ENCODE measurements around the gene EFNA4. TPM values are rescaled to one million over a fixed set of nuclear protein-coding genes. Genes with fewer than 3 reads are reported as not detected.

EFNA4 gene
- total RNA-seq, 1 donor from 2014 or later, result 10.9 TPM

DNA sequence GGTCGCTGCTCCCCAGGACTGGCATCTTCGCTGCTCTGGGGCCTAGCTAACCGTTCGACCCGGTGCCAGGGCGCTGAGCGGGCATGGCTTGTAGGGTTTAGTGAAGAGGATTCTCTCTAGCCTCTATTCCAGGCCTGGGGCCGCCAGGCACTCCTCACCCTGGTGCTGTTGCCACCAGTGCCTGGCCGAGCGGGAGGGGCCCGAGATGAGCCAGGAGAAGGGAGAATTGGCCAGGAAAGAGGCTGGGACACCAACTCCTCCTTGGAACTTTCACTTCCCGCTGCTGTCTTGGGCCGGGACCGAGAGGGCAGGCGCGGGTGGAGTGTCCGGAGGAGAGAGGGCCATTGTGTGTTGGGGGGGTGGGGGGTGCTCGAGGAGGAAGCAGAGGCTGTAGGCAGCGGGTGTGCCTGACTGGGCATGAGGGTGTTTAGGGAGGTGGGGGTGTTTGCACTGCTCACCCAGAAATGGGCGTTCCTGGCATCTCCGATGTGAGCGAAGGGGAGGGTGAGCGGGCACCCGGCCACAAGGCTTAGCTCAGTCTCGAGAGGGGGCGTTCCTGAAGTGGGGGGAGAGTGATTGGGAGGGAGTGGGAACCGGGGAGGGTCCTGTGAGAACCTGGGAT lies 11.7 kb upstream of the EFNA4 start:
- no peak for DNase-seq (ENCODE audit: low read depth, low spot score)

DNA sequence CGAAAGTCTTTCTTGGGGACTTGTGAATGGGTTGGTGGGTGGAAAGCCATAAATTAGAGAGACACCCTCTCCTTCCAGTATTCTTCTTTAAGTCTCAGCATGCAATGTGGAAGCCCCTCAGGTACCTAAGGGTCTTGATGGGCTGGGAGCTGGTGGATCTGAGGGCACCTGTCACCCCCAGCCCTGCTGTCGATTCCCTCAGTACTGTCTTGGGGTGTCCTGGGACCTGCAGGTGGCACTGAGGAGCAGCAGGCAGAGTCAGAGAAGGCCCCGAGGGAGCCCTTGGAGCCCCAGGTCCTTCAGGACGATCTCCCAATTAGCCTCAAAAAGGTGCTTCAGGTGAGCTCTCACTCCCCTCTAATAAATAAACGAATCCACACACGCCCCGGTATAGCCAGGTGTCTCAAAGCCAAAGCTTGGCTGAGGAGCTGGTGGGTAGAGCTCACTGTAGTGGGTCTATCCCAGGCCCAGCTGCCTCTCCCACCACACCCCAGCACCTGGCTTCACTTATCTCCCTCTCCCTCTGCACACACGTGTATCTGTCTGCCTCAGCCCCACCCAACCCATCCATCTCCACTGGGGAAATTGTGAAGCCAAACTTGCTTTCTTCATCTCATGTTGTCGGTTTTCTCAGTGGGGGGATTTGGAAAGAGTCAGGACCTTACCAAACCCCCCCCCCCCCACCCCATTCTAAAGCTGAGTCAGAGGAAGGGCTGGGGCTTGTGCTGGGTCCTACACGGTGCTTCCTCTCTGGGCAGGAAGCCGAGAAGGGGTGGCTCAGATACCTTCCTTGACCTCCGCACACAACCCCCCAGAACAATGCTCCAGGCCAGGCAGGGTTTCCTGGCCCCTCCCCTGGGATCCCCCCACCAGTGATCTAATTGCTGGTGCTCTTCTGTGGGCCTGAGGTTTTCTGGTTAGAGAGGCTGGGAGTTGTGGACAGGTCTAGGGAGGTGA lies 10.8 kb upstream of the EFNA4 start:
- DNase-seq (ENCODE audit: low read depth, low spot score), result no peak

DNA sequence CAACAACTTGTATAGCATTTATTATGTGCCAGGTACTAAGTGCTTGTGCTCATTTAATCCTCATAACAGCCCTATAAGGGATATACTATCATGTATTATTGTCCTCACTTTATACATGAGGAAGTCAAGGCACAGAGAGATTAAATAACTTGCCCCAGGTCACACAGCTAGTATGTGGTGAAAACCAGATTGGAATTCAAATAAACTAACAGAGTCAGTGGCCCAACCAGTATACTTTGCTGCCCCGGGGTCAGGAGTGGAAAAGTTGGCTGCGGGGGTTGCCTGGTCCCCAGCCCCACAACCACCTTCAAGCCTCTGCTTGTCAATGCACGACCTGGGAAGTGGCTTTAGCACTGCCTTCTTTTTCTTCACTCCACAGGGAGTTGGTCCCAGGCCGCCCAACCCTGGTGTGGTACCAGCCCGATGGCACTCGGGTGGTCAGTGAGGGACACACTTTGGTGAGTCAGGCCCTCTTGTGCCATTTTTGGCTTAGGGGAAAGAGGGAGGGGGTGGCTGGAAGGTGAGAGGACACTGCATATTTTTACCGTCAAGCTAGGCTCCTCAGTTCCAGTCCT lies 9.9 kb upstream of the EFNA4 start:
- no peak for DNase-seq (ENCODE audit: low read depth, low spot score)

DNA sequence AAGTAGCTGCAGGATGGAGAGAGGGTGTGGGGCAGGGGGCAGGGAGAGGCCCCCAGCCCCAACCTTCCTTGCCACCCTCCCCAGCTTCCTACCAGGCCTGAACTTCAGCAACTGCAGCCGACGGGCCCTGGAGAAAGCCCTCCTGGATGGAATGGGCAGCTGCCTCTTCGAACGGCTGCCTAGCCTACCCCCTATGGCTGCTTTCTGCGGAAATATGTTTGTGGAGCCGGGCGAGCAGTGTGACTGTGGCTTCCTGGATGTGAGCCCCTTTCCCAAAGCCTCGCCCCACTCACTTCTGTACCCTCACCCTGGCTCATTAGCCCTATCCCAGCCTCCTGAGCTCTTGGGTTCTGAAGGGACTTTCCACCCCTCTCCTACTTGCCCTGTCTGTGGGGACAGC lies 6.4 kb upstream of the EFNA4 start:
- no peak for DNase-seq (ENCODE audit: low read depth, low spot score)

DNA sequence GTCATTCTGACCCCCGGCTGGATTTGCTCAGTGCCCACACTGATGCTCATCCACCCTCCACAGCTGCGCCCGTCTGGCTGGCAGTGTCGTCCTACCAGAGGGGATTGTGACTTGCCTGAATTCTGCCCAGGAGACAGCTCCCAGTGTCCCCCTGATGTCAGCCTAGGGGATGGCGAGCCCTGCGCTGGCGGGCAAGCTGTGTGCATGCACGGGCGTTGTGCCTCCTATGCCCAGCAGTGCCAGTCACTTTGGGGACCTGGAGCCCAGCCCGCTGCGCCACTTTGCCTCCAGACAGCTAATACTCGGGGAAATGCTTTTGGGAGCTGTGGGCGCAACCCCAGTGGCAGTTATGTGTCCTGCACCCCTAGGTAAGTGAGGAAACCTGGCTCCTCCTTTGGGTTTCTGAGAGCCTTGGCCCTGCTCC lies 5.7 kb upstream of the EFNA4 start:
- DNase-seq (ENCODE audit: low read depth, low spot score), result no peak

DNA sequence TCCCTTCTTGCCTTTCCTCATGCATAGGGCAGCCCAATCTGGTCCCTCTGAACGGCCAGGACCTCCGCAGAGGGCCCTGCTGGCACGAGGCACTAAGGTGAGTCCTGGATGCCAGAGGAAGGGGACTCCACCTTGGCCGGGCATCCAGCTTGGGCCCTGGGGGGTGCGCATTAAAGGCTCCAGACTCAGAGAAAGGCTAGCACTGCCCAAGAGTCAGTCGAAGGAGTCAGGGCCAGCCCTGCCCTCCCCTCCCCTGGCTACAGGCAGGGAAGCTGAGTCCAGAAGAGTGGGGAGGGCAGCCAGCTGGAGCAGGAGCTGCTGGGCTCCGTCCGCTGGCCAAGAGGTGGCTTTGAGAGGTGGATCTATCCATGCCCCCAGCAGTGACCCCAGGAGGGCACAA lies 2.8 kb upstream of the EFNA4 start:
- no peak for DNase-seq (ENCODE audit: low read depth, low spot score)

DNA sequence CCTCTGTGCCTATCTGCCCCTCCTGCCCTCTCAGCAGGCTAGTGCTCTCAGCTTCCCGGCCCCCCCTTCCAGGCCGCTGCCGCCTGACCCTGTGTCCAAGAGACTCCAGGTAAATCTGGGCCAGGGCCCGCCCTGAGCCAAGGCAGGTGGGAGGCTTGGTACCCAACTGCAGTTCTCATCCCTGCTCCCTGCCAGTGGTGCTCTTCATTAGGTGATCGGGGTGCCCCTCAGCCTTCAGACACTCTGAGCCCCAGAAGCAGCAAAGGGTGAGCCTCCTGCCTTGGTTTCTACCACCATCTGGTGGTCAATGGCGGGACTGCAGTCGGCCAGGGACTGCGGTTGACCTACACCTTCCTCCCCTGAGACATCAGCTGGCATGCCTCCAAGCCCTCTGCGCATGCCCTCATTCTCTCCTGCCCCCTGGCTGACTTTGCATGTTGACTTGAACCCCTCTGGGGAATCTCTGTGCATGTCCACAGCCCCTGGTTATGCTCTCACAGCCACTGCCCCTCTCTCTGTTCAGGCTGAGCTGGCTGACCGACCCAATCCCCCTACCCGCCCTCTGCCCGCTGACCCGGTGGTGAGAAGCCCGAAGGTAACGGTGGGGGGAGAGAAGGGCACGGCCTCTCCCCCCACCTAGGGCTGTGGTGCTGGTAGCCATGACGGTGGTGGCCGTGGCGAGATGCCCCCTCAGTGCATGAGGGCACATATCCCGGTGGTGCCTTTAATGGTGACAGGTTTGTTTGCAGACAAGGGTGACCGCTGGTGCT lies 2.0 kb upstream of the EFNA4 start:
- DNase-seq (ENCODE audit: low read depth, low spot score), result no peak

DNA sequence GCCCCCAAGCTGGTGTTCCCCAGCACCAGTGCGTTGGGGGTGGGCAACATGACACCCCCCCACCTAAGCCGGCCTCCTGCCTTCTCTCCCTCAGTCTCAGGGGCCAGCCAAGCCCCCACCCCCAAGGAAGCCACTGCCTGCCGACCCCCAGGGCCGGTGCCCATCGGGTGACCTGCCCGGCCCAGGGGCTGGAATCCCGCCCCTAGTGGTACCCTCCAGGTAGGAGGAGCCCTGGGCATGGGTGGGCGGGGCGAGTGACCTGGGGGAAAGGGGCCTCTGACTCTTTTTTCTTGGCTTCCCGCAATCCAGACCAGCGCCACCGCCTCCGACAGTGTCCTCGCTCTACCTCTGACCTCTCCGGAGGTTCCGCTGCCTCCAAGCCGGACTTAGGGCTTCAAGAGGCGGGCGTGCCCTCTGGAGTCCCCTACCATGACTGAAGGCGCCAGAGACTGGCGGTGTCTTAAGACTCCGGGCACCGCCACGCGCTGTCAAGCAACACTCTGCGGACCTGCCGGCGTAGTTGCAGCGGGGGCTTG lies 1.3 kb upstream of the EFNA4 start:
- no peak for DNase-seq (ENCODE audit: low read depth, low spot score)

DNA sequence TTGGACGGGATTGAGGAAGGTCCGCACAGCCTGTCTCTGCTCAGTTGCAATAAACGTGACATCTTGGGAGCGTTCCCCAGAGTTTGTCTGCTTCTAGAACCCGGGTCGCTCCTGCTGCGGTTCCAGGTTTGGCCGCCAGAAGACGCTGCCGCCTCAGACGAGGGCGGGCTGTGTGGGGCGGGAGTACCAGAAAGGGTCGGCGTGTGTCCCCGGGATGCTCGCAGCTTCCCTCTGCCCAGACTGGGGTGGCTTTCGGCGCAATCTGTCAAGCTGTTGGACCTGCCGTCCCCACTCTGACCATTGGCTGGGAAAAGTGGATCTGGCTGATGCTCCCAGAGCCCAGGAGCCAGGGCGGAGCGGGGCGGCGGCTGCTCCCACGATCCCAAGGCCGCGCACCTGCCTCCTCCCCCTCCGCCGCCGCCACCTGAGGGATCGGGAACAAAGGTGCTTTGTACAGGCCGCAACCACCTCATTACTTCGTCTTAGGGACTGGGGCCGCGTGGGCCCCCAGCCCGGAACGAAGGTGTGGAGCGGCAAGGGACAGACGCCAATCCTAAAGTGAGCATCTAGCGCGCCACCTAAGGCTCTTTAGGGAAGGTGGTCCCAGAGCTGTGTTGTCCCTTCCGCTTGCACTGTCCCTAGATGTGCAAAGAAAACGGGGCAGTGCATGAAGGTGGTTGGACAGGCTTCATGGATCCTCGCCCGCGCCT lies 683 bp upstream of the EFNA4 start:
- DNase-seq (ENCODE audit: low read depth, low spot score), result no peak

DNA sequence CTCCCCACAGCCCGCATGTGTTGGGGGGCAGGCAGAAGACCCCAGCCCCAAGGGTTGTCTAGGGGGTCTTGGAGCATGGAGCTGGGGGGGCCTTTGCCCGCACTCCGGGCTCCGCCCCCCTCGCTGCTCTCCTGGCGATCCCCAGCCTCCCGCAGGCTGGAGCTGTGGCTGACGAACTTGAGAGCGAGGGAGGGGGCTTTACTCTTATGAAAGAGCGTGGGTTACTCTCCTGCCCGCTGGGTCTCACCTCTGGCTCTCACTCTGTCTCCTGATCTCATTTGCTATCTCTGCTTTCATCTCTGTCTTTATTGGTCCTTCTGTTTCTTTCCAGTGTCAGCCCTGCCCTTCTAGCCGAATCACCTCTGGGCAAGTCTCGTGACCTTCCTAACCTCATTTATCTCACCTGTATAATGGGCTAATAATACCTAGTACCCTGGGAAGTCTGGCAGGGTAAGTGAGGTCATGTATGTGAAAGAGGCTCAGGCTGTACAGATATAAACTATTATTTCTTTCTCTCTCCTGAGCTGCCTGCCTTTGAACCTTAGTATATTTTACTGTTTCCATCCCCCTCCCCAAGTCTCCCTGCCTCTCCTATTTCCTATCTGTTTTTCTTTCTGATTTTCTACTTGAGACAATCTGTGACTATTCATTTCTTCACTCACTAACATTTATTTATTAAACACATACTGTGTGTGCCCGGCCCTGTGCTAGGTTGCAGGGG lies 731 bp downstream of the EFNA4 start:
- no peak for DNase-seq (ENCODE audit: low read depth, low spot score)

DNA sequence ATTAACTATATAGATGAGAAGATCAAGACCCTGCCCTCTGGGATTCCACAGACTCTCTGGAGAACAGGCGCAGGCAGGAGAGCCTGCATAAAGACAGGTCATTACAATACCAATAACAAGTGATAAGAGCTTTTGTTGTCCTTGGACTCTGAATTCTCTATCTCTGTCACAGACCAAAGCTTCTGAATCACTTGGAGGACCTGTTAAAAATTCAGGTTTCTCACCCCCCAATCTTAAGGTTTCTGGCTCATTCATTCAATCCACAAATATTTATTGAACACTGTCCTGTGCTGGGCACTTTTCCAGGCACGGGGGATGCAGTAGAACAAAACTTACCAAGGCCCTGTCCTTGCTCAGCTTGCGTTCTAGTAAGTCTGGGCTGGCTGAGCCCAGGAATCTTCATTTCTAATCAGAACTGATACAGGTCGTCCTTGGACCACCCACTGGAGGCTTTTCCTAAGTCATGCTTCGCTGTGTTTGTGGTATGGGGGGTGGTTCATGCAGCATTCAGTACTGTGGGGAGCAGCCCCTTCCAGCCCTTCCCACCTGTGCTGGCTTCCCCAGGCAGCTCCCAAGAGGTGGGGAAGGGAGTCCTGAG lies 1.4 kb downstream of the EFNA4 start:
- no peak for DNase-seq (ENCODE audit: low read depth, low spot score)

DNA sequence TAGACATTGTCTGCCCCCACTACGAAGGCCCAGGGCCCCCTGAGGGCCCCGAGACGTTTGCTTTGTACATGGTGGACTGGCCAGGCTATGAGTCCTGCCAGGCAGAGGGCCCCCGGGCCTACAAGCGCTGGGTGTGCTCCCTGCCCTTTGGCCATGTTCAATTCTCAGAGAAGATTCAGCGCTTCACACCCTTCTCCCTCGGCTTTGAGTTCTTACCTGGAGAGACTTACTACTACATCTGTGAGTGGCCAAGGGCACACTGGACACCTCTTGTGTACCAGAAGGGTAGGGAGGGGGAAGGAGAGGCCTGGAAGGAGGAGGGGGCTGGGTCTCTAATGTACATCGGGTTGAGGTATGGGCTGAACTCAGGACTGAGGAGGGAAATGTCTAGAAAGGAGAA lies 3.2 kb downstream of the EFNA4 start:
- DNase-seq (ENCODE audit: low read depth, low spot score), result no peak

DNA sequence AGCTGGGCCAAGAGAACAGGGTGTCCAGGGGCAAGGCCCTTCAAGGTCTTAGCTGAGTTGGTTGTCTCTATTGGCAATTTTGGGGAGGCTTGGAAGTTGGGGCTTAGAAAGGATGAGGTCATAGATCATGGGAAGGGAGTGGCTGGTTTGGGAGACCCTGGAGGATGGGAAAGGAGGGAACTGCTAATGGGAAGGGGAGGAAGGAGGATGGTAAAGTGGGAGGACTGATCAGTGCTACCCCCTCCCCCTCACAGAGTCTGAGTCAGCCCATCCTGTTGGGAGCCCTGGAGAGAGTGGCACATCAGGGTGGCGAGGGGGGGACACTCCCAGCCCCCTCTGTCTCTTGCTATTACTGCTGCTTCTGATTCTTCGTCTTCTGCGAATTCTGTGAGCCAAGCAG lies 5.1 kb downstream of the EFNA4 start:
- no peak for DNase-seq (ENCODE audit: low read depth, low spot score)

DNA sequence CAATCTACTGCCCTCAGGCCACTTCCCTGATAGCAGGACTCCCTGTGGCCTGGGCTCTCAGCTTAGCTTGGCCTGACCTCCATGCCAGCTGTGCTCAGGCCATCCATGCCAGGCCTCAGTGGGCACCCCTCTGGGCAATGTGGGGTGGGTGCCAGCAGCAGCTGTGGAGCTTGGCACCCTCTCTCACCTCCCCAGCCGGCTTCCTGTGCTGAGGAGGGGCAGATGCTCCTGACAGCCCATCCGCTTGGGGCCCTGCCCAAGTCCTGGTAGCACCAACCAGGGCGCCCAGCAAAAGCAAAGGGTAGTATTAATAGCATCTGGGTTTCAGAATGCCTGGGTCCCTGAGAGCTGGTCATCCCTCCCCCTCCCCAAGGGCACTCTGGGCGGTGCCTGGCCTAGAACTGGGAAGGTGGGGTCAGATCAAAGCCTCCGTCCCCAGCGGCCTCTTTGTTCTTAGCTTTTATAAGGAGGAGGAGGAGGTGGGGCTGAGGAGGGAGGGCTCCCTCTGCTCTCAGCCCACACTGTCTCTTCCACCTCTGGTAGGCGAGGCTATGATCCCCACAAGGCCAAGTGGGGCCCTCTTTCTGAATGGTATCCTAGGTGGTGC lies 6.1 kb downstream of the EFNA4 start:
- DNase-seq (ENCODE audit: low read depth, low spot score), result no peak

DNA sequence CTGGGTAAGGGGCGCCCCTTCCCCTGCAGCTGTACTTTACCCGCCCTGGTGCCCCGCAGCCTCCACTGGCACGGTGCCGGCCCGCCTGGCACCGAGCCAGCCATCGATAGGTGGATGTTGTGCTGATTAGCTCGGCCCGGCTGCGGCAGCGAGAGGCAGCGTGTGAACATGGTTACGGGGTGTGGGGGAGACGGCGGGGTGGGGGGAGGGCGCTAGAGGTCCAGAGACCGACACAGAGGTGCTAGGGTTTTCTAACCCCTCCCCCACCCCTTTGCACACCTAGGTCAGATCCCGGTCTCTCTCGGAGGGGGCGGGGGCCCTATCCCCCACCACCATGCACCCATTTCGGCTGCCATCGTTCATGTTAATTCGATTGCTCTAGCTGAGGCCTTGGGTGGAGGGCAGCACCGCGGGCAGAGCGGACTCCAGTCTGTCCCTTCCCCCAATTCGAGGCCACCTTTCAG lies 6.7 kb downstream of the EFNA4 start:
- DNase-seq (ENCODE audit: low read depth, low spot score), result no peak

DNA sequence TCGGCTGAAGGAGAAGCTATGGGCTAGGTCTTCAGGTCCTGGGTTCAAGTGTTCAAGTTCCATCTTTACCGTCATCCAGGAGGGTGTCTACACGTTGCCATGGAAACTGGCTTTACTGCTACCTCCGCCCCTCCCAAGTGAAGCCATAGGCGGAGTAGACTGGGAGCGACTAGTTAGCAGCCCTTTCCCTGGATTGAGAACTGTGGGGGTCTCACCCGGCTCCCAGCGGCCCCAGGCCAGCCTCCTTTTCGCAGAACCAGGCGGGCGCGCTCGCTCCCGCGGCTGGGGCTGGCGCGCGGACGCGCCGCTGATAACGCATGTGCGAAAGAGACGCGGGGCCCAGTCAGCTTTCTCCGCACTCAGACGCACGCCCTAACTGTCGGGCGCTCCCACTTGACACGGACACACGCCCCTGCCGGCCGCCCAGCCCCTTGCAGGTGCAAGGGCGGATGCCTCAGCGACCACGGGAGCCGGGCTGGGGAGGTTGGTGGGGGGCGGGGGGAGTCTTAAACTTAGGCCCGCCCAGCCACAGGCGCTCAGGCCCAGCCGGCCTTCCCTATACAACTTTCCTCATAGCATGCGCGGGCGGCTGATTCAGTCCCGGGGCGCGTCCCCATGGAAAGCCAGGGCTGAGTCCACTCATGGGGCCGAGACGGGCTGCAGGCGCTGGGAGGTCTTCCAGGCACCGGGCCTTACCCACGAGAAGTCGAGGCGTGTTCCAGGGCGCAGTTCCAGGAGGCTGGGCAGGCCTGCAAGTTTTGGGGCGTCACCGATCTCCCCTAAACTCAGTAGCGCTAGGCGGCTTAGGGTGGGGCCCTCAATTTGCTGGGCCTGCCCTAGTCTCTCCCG lies 7.4 kb downstream of the EFNA4 start:
- DNase-seq (ENCODE audit: low read depth, low spot score), result no peak

DNA sequence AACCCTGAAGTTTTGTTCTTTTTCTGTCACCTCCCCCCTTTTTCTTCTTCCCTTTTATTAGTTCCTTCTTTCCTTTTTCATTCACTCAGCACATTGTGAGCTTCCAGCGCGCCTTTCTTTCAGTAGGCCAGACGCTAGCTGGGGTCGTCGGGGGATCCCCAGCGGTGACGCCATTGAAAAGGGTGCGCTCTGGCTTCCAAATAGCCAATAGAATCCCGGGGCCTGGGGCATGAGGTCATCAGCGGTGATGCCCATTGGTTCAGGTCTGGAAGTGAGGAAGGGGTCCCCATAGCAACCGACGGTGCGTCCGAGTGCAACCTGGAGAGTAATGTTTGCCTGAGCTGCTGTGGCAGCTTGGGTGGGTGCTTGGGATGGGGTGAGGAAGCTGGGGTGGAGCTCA lies 8.2 kb downstream of the EFNA4 start:
- DNase-seq (ENCODE audit: low read depth, low spot score), result no peak

DNA sequence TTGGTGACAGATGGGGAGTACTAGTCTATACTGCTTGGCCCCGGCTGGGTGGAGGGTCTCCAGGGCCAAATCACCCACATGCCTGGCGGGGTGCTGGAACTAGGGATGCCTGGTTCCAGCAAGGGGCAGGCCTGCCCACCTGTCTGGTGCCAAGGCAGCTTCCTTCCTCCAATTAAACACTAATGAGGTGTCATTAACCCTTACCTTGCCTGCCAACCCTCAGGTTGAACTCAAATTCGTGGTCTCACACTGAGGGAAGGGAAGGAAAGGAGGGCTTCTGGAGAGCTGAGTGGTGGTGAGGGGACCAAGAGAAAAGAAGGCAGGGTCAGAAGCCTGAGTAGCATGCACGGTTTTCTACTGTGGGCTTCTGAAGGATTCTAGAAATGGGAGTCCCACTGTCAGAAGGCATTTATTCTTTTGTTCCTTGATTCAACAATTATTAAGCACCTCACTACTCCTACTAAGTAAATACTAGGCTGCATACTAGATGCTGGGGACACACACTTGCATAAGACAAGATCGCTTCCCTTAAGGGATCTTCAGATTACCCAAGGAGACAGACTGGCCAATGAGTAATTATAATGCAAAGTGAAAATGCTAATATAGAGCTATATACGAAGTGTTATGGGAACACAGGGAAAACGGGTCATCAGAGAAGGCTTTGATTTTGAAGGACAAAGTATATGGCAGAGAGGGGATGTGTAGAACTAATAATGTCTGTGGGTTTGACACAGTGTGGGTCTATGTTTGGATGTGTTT lies 9.2 kb downstream of the EFNA4 start:
- no peak for DNase-seq (ENCODE audit: low read depth, low spot score)

Measured in pulmonary artery endothelial cell (primary cell).